ENCODE results near the gene DPP6. TPM values are rescaled to one million over a fixed set of nuclear protein-coding genes. Genes with fewer than 3 reads are reported as not detected.

Gene DPP6
- total RNA-seq, 1 experiment from 2014 or later, result not detected

DNA sequence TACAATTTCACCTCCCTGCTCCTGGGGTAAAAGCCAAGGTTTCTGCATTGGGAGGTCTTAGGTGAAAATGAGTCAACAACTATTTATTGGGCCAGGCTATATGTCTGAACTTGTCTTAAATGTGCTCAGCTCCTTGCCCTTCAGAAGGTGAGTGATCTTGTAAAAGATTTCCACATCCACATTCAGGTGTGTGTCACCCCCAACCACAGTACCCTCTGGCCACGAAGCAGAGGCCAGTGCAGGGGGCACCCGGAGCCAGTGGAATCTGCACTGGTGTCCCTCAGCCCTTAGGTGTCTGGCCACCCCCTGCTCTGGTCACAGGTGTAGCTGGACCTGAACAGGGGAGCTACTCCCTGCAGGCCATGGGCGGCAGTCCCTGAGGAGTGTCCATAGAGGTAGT, 752.3 kb downstream of the DPP6 start:
- Histone ChIP-seq H3K79me2 (ENCODE audit: low read depth) (no peaks in the 10 kb centered on the region), H3K36me3 (ENCODE audit: low read depth) (no peaks in the 10 kb centered on the region), H3K27ac (no peak overlapping the region), H3K4me3 (no peak overlapping the region), H3F3A (ENCODE audit: insufficient read depth, low read depth) (no peaks in the 10 kb centered on the region), H3K4me1 (replicated peaks; ENCODE audit: insufficient read depth) (no peaks in the 10 kb centered on the region), H3K9me3 (ENCODE audit: insufficient read depth, low read depth) (no peaks in the 10 kb centered on the region), H3K27me3 (ENCODE audit: insufficient read depth, low read depth) (peaks cover 100% of the 10 kb centered on the region), H2AFZ (no peak overlapping the region), H4K20me1 (ENCODE audit: insufficient read depth) (no peaks in the 10 kb centered on the region), H3K9me2 (ENCODE audit: insufficient read depth) (no peaks in the 10 kb centered on the region), H3K4me2 (no peak overlapping the region)
- intact Hi-C loops (cut with micrococcal nuclease; ENCODE audit: unreplicated experiment), result no loop called here
- no peak for DNase-seq
- POLR2A ChIA-PET (ENCODE audit: unreplicated experiment), result no interaction called here
- no TSS peak for BruUV-seq (replicated peaks)
- no peak for TF ChIP-seq EZH2 (IDR thresholded peaks at IDR 0.05; ENCODE audit: low read depth)
- TF ChIP-seq, protein P1, sequence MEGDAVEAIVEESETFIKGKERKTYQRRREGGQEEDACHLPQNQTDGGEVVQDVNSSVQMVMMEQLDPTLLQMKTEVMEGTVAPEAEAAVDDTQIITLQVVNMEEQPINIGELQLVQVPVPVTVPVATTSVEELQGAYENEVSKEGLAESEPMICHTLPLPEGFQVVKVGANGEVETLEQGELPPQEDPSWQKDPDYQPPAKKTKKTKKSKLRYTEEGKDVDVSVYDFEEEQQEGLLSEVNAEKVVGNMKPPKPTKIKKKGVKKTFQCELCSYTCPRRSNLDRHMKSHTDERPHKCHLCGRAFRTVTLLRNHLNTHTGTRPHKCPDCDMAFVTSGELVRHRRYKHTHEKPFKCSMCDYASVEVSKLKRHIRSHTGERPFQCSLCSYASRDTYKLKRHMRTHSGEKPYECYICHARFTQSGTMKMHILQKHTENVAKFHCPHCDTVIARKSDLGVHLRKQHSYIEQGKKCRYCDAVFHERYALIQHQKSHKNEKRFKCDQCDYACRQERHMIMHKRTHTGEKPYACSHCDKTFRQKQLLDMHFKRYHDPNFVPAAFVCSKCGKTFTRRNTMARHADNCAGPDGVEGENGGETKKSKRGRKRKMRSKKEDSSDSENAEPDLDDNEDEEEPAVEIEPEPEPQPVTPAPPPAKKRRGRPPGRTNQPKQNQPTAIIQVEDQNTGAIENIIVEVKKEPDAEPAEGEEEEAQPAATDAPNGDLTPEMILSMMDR (conservative IDR thresholded peaks at IDR 0.05), result no peak
- CTCF ChIA-PET, result no interaction called here

DNA sequence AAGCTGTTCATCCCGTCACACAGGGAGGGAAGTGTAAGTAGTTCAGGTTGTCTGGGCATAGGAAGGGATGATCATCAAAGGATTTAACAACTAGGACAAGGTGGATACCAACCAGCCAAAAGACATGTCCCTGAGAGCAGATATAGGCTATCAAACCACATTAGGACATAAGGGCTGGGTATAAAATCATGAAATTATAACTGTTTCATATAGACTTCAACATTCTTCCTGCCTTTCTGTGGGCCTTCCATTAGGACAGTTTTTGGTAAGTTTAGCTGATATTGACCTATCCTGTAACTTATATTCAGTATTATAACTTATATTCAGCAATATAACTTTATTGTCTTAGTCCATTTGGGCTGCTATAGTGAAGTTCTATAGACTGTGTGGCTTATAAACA, 759.8 kb downstream of the DPP6 start:
- H3K36me3 ChIP-seq (ENCODE audit: low read depth), result no peaks in the 10 kb centered on the region
- POLR2A ChIA-PET (ENCODE audit: unreplicated experiment), result no interaction called here
- H3K27me3 ChIP-seq (ENCODE audit: insufficient read depth, low read depth), result peaks cover 74% of the 10 kb centered on the region
- H3K79me2 ChIP-seq (ENCODE audit: low read depth), result no peaks in the 10 kb centered on the region
- no peaks in the 10 kb centered on the region for H3F3A ChIP-seq (ENCODE audit: insufficient read depth, low read depth)
- no peak overlapping the region for H3K4me2 ChIP-seq
- no peak for DNase-seq
- TF ChIP-seq, protein P1 (conservative IDR thresholded peaks at IDR 0.05), result no peak
- TF ChIP-seq EZH2 (IDR thresholded peaks at IDR 0.05; ENCODE audit: low read depth), result no peak
- H3K9me2 ChIP-seq (ENCODE audit: insufficient read depth), result no peaks in the 10 kb centered on the region
- intact Hi-C loops (cut with micrococcal nuclease; ENCODE audit: unreplicated experiment), result no loop called here
- CTCF ChIA-PET, result no interaction called here
- H3K9me3 ChIP-seq (ENCODE audit: insufficient read depth, low read depth), result 0 out of 2 replicates have a peak, but pooled peaks cover 5% of the 10 kb centered on the region
- no peaks in the 10 kb centered on the region for H3K4me1 ChIP-seq (replicated peaks; ENCODE audit: insufficient read depth)
- H2AFZ ChIP-seq, result no peak overlapping the region
- no TSS peak for BruUV-seq (replicated peaks)
- H3K4me3 ChIP-seq, result no peak overlapping the region
- no peak overlapping the region for H3K27ac ChIP-seq
- H4K20me1 ChIP-seq (ENCODE audit: insufficient read depth), result no peaks in the 10 kb centered on the region; the same call in 1 of the 2 replicates

DNA sequence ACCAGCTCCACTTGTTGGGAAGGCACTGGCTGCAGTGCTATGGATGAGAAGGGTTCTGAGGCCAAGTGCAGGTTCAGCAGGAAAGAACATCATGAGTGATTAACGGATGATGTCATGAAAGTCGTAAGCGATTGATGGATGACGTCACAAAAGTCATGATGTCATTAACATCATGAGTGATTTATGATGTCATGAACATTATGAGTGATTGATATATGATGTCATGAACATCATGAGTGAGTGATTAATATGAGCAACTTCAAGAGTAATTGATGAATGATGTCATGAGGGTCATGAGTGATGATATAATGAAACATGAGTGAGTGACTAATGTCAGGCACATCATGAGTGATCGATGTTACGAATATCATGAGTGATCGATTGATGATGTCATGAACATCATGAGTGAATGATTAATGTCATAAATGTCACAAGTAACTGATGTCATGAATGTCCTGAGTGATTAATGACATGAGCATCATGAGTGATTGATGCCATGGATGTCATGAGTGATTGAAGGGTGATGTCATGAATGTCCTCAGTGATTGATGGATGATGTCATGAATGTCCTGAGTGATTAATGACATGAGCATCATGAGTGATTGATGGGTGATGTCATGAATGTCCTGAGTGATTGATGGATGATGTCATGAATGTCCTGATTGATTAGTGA, 765.2 kb downstream of the DPP6 start:
- Histone ChIP-seq H3K4me1 (replicated peaks; ENCODE audit: insufficient read depth) (no peaks in the 10 kb centered on the region), H3K9me3 (ENCODE audit: insufficient read depth, low read depth) (no peaks in the 10 kb centered on the region), H4K20me1 (ENCODE audit: insufficient read depth) (no peaks in the 10 kb centered on the region; the same call in none of the 2 replicates), H3K4me3 (no peak overlapping the region), H3K9me2 (ENCODE audit: insufficient read depth) (no peaks in the 10 kb centered on the region), H3K79me2 (ENCODE audit: low read depth) (no peaks in the 10 kb centered on the region), H2AFZ (no peak overlapping the region), H3K27ac (no peak overlapping the region), H3K4me2 (no peak overlapping the region), H3K27me3 (ENCODE audit: insufficient read depth, low read depth) (peaks cover 70% of the 10 kb centered on the region), H3F3A (ENCODE audit: insufficient read depth, low read depth) (no peaks in the 10 kb centered on the region), H3K36me3 (ENCODE audit: low read depth) (no peaks in the 10 kb centered on the region)
- TF ChIP-seq EZH2 (IDR thresholded peaks at IDR 0.05; ENCODE audit: low read depth), result no peak
- TF ChIP-seq, protein P1 (conservative IDR thresholded peaks at IDR 0.05), result no peak
- intact Hi-C loops (cut with micrococcal nuclease; ENCODE audit: unreplicated experiment), result no loop called here
- DNase-seq, result no peak
- ChIA-PET POLR2A (ENCODE audit: unreplicated experiment) (no interaction called here), CTCF (no interaction called here)
- no TSS peak for BruUV-seq (replicated peaks)
